ENCODE results near the gene MAP7.
"Not testable (repeated sequence)": the region's sequence is repeated elsewhere in the genome, so short reads cannot be mapped to it uniquely, and the experiment has no call there.

The MAP7 gene

DNA sequence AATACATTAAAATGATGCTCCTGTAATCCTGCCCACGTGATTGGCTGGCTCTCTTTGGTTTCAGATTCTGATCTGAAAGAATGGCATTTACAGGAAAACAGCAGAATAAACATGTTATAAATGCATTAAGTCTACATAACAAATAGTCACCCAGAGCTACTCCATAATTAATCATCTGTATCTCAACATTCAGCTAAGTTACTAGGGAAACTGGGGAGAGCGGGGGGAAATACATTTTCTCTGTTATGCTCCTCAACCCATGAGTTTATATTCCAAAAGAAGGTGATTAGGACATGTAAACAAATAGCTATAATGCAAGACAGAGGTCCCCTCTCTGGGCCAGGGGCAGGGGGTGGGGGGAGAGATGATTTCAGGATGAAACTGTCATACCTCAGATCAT lies 58.5 kb downstream of the MAP7 start:
- Histone ChIP-seq H3K4me1 (ENCODE audit: control insufficient read depth, low read length) (no peaks in the 10 kb centered on the region), H4K20me1 (ENCODE audit: control insufficient read depth, insufficient read depth, low read depth, low read length) (no peaks in the 10 kb centered on the region), H3K36me3 (ENCODE audit: control insufficient read depth, low read length) (no peaks in the 10 kb centered on the region), H3K9me3 (ENCODE audit: control insufficient read depth, insufficient read depth, low read length) (no peaks in the 10 kb centered on the region), H3K4me2 (ENCODE audit: low read length) (no peak overlapping the region), H3K27ac (ENCODE audit: low read depth, low read length) (no peak overlapping the region), H3K9me2 (replicated peaks; ENCODE audit: control insufficient read depth, low read length) (no peaks in the 10 kb centered on the region), H3K4me3 (ENCODE audit: low read length) (no peak overlapping the region), H3F3A (ENCODE audit: control insufficient read depth, insufficient read depth) (no peaks in the 10 kb centered on the region), H3K27me3 (ENCODE audit: control insufficient read depth, low read length) (0 out of 2 replicates have a peak, but pooled peaks cover 4% of the 10 kb centered on the region), H3K79me2 (ENCODE audit: control insufficient read depth, low read length) (no peaks in the 10 kb centered on the region)
- TF ChIP-seq, protein P1, sequence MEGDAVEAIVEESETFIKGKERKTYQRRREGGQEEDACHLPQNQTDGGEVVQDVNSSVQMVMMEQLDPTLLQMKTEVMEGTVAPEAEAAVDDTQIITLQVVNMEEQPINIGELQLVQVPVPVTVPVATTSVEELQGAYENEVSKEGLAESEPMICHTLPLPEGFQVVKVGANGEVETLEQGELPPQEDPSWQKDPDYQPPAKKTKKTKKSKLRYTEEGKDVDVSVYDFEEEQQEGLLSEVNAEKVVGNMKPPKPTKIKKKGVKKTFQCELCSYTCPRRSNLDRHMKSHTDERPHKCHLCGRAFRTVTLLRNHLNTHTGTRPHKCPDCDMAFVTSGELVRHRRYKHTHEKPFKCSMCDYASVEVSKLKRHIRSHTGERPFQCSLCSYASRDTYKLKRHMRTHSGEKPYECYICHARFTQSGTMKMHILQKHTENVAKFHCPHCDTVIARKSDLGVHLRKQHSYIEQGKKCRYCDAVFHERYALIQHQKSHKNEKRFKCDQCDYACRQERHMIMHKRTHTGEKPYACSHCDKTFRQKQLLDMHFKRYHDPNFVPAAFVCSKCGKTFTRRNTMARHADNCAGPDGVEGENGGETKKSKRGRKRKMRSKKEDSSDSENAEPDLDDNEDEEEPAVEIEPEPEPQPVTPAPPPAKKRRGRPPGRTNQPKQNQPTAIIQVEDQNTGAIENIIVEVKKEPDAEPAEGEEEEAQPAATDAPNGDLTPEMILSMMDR (IDR thresholded peaks at IDR 0.05; ENCODE audit: low read depth, low read length, poor library complexity, severe bottlenecking): no peak
- no peak for TF ChIP-seq EZH2phosphoT487 (IDR thresholded peaks at IDR 0.05; ENCODE audit: borderline replicate concordance, low read length)

DNA sequence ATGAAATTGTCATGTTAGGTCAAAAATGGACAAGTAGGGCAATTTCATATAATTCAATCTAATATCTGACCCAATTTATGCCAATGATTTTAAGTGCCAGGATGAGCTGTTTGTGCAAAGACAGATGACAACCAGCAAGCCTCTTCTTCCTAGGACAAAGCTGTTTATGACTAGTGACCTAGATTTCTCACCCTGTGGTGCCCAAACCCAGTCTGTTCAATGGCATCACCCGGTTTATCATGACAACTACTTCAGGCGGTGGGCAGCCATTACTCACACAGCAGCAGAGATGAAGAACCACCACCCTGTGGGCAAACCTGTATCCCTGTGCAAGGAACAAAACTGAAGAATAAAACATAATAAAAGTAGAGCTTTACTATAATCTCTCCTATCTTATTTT lies 59.0 kb downstream of the MAP7 start:
- Histone ChIP-seq H3K9me3 (ENCODE audit: control insufficient read depth, insufficient read depth, low read length) (no peaks in the 10 kb centered on the region), H3F3A (ENCODE audit: control insufficient read depth, insufficient read depth) (no peaks in the 10 kb centered on the region), H4K20me1 (ENCODE audit: control insufficient read depth, insufficient read depth, low read depth, low read length) (no peaks in the 10 kb centered on the region), H3K27me3 (ENCODE audit: control insufficient read depth, low read length) (0 out of 2 replicates have a peak, but pooled peaks cover 4% of the 10 kb centered on the region), H3K4me3 (ENCODE audit: low read length) (no peak overlapping the region), H3K9me2 (replicated peaks; ENCODE audit: control insufficient read depth, low read length) (no peaks in the 10 kb centered on the region), H3K27ac (ENCODE audit: low read depth, low read length) (no peak overlapping the region), H3K79me2 (ENCODE audit: control insufficient read depth, low read length) (no peaks in the 10 kb centered on the region), H3K4me2 (ENCODE audit: low read length) (no peak overlapping the region), H3K36me3 (ENCODE audit: control insufficient read depth, low read length) (no peaks in the 10 kb centered on the region), H3K4me1 (ENCODE audit: control insufficient read depth, low read length) (no peaks in the 10 kb centered on the region)
- no peak for TF ChIP-seq EZH2phosphoT487 (IDR thresholded peaks at IDR 0.05; ENCODE audit: borderline replicate concordance, low read length)
- TF ChIP-seq, protein P1 (IDR thresholded peaks at IDR 0.05; ENCODE audit: low read depth, low read length, poor library complexity, severe bottlenecking): no peak

DNA sequence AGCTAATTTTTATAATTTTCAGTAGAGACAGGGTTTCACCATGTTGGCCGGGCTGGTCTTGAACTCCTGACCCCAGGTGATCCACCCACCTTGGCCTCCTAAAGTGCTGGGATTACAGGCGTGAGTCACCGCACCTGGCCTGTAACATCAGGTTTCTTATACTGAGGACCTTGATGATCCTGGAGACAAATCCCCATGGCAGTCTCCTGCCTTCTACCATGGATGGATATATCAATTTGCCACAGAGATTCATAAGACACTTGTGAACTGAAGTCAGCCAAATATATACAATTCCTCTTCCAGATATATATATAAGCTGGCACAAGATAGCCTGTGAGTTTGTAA lies 60.6 kb downstream of the MAP7 start:
- not testable (repeated sequence) for H3F3A ChIP-seq (ENCODE audit: control insufficient read depth, insufficient read depth); H4K20me1 ChIP-seq (ENCODE audit: control insufficient read depth, insufficient read depth, low read depth, low read length); H3K27ac ChIP-seq (ENCODE audit: low read depth, low read length); H3K4me2 ChIP-seq (ENCODE audit: low read length); H3K9me3 ChIP-seq (ENCODE audit: control insufficient read depth, insufficient read depth, low read length); H3K9me2 ChIP-seq (replicated peaks; ENCODE audit: control insufficient read depth, low read length); H3K79me2 ChIP-seq (ENCODE audit: control insufficient read depth, low read length); H3K4me1 ChIP-seq (ENCODE audit: control insufficient read depth, low read length); H3K27me3 ChIP-seq (ENCODE audit: control insufficient read depth, low read length); H3K4me3 ChIP-seq (ENCODE audit: low read length); H3K36me3 ChIP-seq (ENCODE audit: control insufficient read depth, low read length)

DNA sequence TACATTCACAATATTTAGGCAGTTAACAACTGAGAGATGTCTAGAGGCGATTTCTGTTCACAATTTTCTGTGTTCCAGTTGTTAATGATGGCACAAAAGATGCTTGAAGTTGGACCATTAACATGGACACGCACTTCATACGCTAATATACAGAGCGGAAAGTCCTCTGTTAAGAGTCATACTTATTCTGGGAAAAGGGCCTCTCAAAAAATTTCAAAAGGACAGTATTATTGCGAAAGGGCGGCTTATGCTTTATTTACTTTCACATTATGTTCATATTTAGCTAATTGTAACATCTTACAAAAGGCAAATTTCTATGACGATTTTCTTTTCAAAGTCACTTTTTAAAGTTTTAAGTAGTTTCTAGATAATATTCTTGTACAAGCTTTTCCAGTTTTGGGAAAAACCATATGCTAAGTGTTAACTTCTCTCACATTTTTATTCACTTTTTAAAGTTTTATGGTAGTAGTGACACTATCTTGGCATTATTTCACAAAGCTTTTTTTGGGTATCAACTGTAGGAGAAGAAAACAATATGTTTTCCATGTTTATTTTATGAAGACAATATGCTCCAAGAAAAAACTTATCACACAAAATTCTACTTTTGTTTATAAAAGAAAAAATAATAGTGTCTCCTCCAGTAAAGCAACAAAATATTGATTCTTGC lies 62.3 kb downstream of the MAP7 start:
- no peak overlapping the region for H3K27ac ChIP-seq (ENCODE audit: low read depth, low read length)
- H3K4me1 ChIP-seq (ENCODE audit: control insufficient read depth, low read length): no peaks in the 10 kb centered on the region
- H3K36me3 ChIP-seq (ENCODE audit: control insufficient read depth, low read length): no peaks in the 10 kb centered on the region
- no peaks in the 10 kb centered on the region for H3K9me3 ChIP-seq (ENCODE audit: control insufficient read depth, insufficient read depth, low read length)
- H3K4me3 ChIP-seq (ENCODE audit: low read length): no peak overlapping the region
- TF ChIP-seq EZH2phosphoT487 (IDR thresholded peaks at IDR 0.05; ENCODE audit: borderline replicate concordance, low read length): no peak
- TF ChIP-seq, protein P1 (IDR thresholded peaks at IDR 0.05; ENCODE audit: low read depth, low read length, poor library complexity, severe bottlenecking): no peak
- H3K27me3 ChIP-seq (ENCODE audit: control insufficient read depth, low read length): 0 out of 2 replicates have a peak, but pooled peaks cover 4% of the 10 kb centered on the region
- no peaks in the 10 kb centered on the region for H4K20me1 ChIP-seq (ENCODE audit: control insufficient read depth, insufficient read depth, low read depth, low read length)
- no peaks in the 10 kb centered on the region for H3K79me2 ChIP-seq (ENCODE audit: control insufficient read depth, low read length)
- H3K4me2 ChIP-seq (ENCODE audit: low read length): no peak overlapping the region
- no peaks in the 10 kb centered on the region for H3F3A ChIP-seq (ENCODE audit: control insufficient read depth, insufficient read depth)
- H3K9me2 ChIP-seq (replicated peaks; ENCODE audit: control insufficient read depth, low read length): no peaks in the 10 kb centered on the region

Measured in DOHH2 (cell line).